ENCODE data around the gene C8G.

DNA sequence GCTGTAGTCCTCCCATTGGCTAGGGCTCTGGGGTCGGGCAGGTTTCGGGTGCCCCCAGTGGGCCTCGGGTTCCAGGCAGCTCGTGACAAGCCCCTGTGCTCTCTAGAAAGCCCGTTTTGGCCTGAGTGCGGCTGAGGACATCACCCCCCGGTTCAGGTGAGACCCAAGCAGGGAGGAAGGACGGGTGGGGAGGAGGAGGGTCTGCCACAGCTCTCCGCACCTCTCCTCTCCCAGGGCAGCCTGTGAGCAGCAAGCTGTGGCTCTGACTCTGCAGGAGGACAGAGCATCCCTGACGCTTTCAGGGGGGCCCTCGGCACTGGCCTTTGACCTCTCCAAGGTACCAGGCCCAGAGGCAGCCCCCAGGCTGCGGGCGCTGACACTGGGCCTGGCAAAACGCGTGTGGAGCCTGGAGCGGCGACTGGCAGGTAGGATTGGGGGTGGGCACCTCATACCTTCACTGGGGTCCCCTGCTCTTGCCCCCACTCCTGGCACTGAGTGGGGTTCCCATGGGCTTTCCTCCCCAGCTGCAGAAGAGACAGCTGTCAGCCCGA, 47.9 kb downstream of the C8G start:
- TF ChIP-seq, protein P1, sequence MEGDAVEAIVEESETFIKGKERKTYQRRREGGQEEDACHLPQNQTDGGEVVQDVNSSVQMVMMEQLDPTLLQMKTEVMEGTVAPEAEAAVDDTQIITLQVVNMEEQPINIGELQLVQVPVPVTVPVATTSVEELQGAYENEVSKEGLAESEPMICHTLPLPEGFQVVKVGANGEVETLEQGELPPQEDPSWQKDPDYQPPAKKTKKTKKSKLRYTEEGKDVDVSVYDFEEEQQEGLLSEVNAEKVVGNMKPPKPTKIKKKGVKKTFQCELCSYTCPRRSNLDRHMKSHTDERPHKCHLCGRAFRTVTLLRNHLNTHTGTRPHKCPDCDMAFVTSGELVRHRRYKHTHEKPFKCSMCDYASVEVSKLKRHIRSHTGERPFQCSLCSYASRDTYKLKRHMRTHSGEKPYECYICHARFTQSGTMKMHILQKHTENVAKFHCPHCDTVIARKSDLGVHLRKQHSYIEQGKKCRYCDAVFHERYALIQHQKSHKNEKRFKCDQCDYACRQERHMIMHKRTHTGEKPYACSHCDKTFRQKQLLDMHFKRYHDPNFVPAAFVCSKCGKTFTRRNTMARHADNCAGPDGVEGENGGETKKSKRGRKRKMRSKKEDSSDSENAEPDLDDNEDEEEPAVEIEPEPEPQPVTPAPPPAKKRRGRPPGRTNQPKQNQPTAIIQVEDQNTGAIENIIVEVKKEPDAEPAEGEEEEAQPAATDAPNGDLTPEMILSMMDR (IDR thresholded peaks at IDR 0.05; ENCODE audit: borderline replicate concordance, extremely low read depth, low read length, poor library complexity, severe bottlenecking), result peak; percentile 16
- TF ChIP-seq EZH2 (IDR thresholded peaks at IDR 0.05; ENCODE audit: borderline replicate concordance, low read depth, low read length, severe bottlenecking), result no peak
